Neuronal stem cell (in vitro differentiated cells): ENCODE measurements around the gene OR4K1. TPM values are rescaled to one million over a fixed set of nuclear protein-coding genes. Genes with fewer than 3 reads are reported as not detected.

Source experiments
- DNase-seq: peaks from one replicate; pipeline ENCODE4 v3.0.0-alpha.2; 2013; ENCODE audit warnings: low spot score
- H2AFZ ChIP-seq: one replicate; pipeline ENCODE4 v1.6.1; 2013; ENCODE audit warnings: mild to moderate bottlenecking, low read length, inconsistent platforms
- H2AK5ac ChIP-seq: 2 replicates; pipeline ENCODE4 v1.6.1; 2013; ENCODE audit warnings: low read depth, mild to moderate bottlenecking, inconsistent platforms, low read length, moderate library complexity, mixed read lengths
- H2BK120ac ChIP-seq: 2 replicates; pipeline ENCODE4 v1.6.1; 2013; ENCODE audit warnings: low read depth, mild to moderate bottlenecking, inconsistent platforms, low read length, moderate library complexity, mixed read lengths
- H2BK12ac ChIP-seq: one replicate; pipeline ENCODE4 v1.6.1; 2013; ENCODE audit warnings: low read length, inconsistent platforms
- H2BK15ac ChIP-seq: 2 replicates; pipeline ENCODE4 v1.6.1; 2013; ENCODE audit warnings: mild to moderate bottlenecking, low read length, inconsistent platforms, mixed read lengths
- H2BK5ac ChIP-seq: one replicate; pipeline ENCODE4 v1.6.1; 2013; ENCODE audit warnings: inconsistent platforms, mild to moderate bottlenecking, low read length, moderate library complexity
- H3K14ac ChIP-seq: one replicate; pipeline ENCODE4 v1.6.1; 2013; ENCODE audit warnings: low read length, inconsistent platforms
- H3K18ac ChIP-seq: 2 replicates; pipeline ENCODE4 v1.6.1; 2013; ENCODE audit warnings: low read length, inconsistent platforms
- H3K23ac ChIP-seq: 2 replicates; pipeline ENCODE4 v1.6.1; 2013; ENCODE audit warnings: low read depth, mild to moderate bottlenecking, mixed read lengths, low read length, inconsistent platforms; ENCODE audit not compliant: poor library complexity
- H3K27ac ChIP-seq: replicated peaks from 3 replicates; pipeline ENCODE4 v1.5.1; 2013; ENCODE audit warnings: low read length, inconsistent platforms
- H3K27me3 ChIP-seq, 3 experiments: 2 replicates each; pipeline ENCODE4 v1.6.1; 2013; ENCODE audit warnings: low read length in 3 of 3, mild to moderate bottlenecking in 2 of 3, inconsistent platforms in 1 of 3, low read depth in 1 of 3, mixed read lengths in 1 of 3, moderate library complexity in 1 of 3; ENCODE audit not compliant: control insufficient read depth in 3 of 3, insufficient read depth in 3 of 3
- H3K36me3 ChIP-seq, 2 donors: replicated peaks in 1 of 2; 2 replicates each; pipeline ENCODE4 v1.6.1; 2013; ENCODE audit warnings: low read length in 2 of 2; ENCODE audit not compliant: control insufficient read depth in 2 of 2, insufficient read depth in 2 of 2
- H3K4ac ChIP-seq: 2 replicates; pipeline ENCODE4 v1.6.1; 2013; ENCODE audit warnings: inconsistent platforms, mild to moderate bottlenecking, low read length, moderate library complexity
- H3K4me1 ChIP-seq, 2 donors: 1 replicate in 1 of 2; 2 replicates in 1 of 2; pipeline ENCODE4 v1.6.1; 2013; ENCODE audit warnings: low read length in 2 of 2, low read depth in 1 of 2; ENCODE audit not compliant: control insufficient read depth in 2 of 2, insufficient read depth in 1 of 2
- H3K4me2 ChIP-seq: one replicate; pipeline ENCODE4 v1.6.1; 2013; ENCODE audit warnings: mild to moderate bottlenecking, low read length, inconsistent platforms; ENCODE audit not compliant: insufficient read depth, poor library complexity, severe bottlenecking
- H3K4me3 ChIP-seq, 2 donors: 2 replicates each; pipeline ENCODE4 v1.5.1; 2013; ENCODE audit warnings: low read length in 2 of 2, mild to moderate bottlenecking in 2 of 2, inconsistent platforms in 1 of 2, moderate library complexity in 1 of 2
- H3K79me1 ChIP-seq: one replicate; pipeline ENCODE4 v1.6.1; 2013; ENCODE audit warnings: low read depth, mild to moderate bottlenecking, inconsistent platforms, low read length, moderate library complexity
- H3K9ac ChIP-seq: one replicate; pipeline ENCODE4 v1.6.1; 2013; ENCODE audit warnings: mild to moderate bottlenecking, low read depth, low read length, inconsistent platforms; ENCODE audit not compliant: poor library complexity
- H3K9me3 ChIP-seq, 2 donors: replicated peaks in 1 of 2; 2 replicates each; pipeline versions ENCODE3 to v1.6.1; 2013; ENCODE audit warnings: low read length in 2 of 2, mild to moderate bottlenecking in 2 of 2, inconsistent platforms in 1 of 2, low read depth in 1 of 2, mixed read lengths in 1 of 2, moderate library complexity in 1 of 2; ENCODE audit not compliant: control insufficient read depth in 2 of 2, insufficient read depth in 1 of 2
- H4K8ac ChIP-seq: one replicate; pipeline ENCODE4 v1.6.1; 2013; ENCODE audit warnings: low read depth, mild to moderate bottlenecking, inconsistent platforms, low read length, moderate library complexity
- H4K91ac ChIP-seq: one replicate; pipeline ENCODE4 v1.6.1; 2013; ENCODE audit warnings: low read length, low read depth, mild to moderate bottlenecking, inconsistent platforms; ENCODE audit not compliant: poor library complexity
- WGBS, 2 donors: extraction: QIAGEN DNeasy Blood & Tissue Kit; methylation state at CpG; one replicate each; pipeline ENCODE4 v1.1.7; 2013; ENCODE audit warnings: missing lambda C conversion rate in 2 of 2, mixed read lengths in 1 of 2; ENCODE audit not compliant: insufficient read length in 2 of 2, insufficient replicate concordance in 1 of 2; ENCODE audit errors: extremely low coverage in 2 of 2; 5-methylcytosine and 5-hydroxymethylcytosine counted together
- polyA plus RNA-seq, 2 experiments: library from polyadenylated mRNA; stranded (reverse); fragments of 200-250 nt; gene quantifications; one replicate each; pipeline ENCODE4 v1.2.3, GENCODE V29; 2013

The OR4K1 gene, protein sequence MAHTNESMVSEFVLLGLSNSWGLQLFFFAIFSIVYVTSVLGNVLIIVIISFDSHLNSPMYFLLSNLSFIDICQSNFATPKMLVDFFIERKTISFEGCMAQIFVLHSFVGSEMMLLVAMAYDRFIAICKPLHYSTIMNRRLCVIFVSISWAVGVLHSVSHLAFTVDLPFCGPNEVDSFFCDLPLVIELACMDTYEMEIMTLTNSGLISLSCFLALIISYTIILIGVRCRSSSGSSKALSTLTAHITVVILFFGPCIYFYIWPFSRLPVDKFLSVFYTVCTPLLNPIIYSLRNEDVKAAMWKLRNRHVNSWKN
- polyA plus RNA-seq (2013, experiment 1 of 2), result not detected
- not detected for polyA plus RNA-seq (2013, experiment 2 of 2)

DNA sequence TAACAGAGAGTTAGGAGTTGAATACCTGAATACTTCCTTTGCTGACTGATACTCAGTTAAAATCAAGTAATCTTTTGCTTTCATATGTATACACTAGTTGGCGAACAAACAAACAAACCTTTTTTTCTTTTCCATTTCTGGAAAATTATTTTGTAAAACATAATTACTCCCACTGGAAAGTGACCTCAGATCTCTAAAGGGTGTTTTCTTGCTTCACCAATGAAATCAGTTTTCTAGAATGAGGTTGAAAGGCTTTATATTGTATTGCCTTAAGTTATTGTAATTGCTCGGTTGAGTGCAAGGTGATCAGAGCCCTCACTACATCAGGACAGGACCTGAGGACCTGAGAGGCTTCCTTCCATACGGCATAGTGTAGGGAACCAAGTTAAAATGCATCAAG is at the start of gene OR4K1:
TSS of gene OR4K1 (plus strand) at position 301 of the 400 bp plus-strand sequence. CDS start 4,750 bp downstream, outside the sequence.
- H2BK5ac ChIP-seq, result no peak within 1 kb of the TSS
- no peak within 1 kb of the TSS for H3K27ac ChIP-seq
- H3K18ac ChIP-seq, result no peak within 1 kb of the TSS
- no peak within 1 kb of the TSS for H3K14ac ChIP-seq
- H3K27me3 ChIP-seq, result no peaks in the 10 kb centered on the region
- H4K8ac ChIP-seq, result no peak within 1 kb of the TSS
- no peak within 1 kb of the TSS for H2BK15ac ChIP-seq
- WGBS, 2 donors, result no CpG with 5 or more reads among the region's 3 CpGs
- H3K9me3 ChIP-seq, result peaks cover 0 to 11% of the 10 kb centered on the region in 2 donors
- no peak for DNase-seq
- H2BK120ac ChIP-seq, result no peak within 1 kb of the TSS
- H3K4me3 ChIP-seq, result no peak within 1 kb of the TSS
- H3K36me3 ChIP-seq, result no peaks in the 10 kb centered on the region
- no peak within 1 kb of the TSS for H3K4ac ChIP-seq
- no peak within 1 kb of the TSS for H2AK5ac ChIP-seq
- no peak within 1 kb of the TSS for H2BK12ac ChIP-seq
- no peaks in the 10 kb centered on the region for H3K79me1 ChIP-seq
- H3K9ac ChIP-seq, result no peak within 1 kb of the TSS
- no peak within 1 kb of the TSS for H3K23ac ChIP-seq
- H4K91ac ChIP-seq, result no peak within 1 kb of the TSS
- H3K4me1 ChIP-seq, result no peaks in the 10 kb centered on the region
- no peak within 1 kb of the TSS for H2AFZ ChIP-seq
- no peak within 1 kb of the TSS for H3K4me2 ChIP-seq

GRCh38 chr14:19895282-19895681 is 35.4 kb upstream of the OR4K1 start:
- no CpG with 5 or more reads among the region's 2 CpGs for WGBS, 2 donors
- H3K9me3 ChIP-seq, result peaks cover 10 to 32% of the 10 kb centered on the region in 2 donors

GRCh38 chr14:19900999-19901398 is 29.7 kb upstream of the OR4K1 start:
- H3K4ac ChIP-seq, result no peak overlapping the region
- no peak overlapping the region for H3K9ac ChIP-seq
- H4K8ac ChIP-seq, result no peak overlapping the region
- no peak overlapping the region for H2BK5ac ChIP-seq
- DNase-seq, result no peak
- no peak overlapping the region for H2BK15ac ChIP-seq
- H3K79me1 ChIP-seq, result peaks cover 2% of the 10 kb centered on the region
- no peak overlapping the region for H2AFZ ChIP-seq
- no peak overlapping the region for H4K91ac ChIP-seq
- H3K18ac ChIP-seq, result no peak overlapping the region
- no peak overlapping the region for H3K27ac ChIP-seq
- WGBS, 2 donors, result no CpG with 5 or more reads among the region's 3 CpGs
- H3K36me3 ChIP-seq, result no peaks in the 10 kb centered on the region
- no peak overlapping the region for H3K4me2 ChIP-seq
- no peak overlapping the region for H2BK120ac ChIP-seq
- peaks cover 0 to 22% of the 10 kb centered on the region in 2 donors for H3K9me3 ChIP-seq
- H3K4me3 ChIP-seq, result peak overlapping the region in 1 of 2 donors; percentile 53
- H3K23ac ChIP-seq, result no peak overlapping the region
- H3K4me1 ChIP-seq, result no peaks in the 10 kb centered on the region
- no peak overlapping the region for H2BK12ac ChIP-seq
- no peak overlapping the region for H3K14ac ChIP-seq
- H3K27me3 ChIP-seq, result no peaks in the 10 kb centered on the region
- H2AK5ac ChIP-seq, result no peak overlapping the region

More at GRCh38 chr14:19895282-19895681, 35.4 kb upstream of the OR4K1 start:
- Histone ChIP-seq H3K4ac (no peak overlapping the region), H2BK5ac (no peak overlapping the region), H3K23ac (no peak overlapping the region), H4K91ac (no peak overlapping the region), H3K4me1 (no peaks in the 10 kb centered on the region), H3K27me3 (no peaks in the 10 kb centered on the region), H2BK12ac (no peak overlapping the region), H3K4me3 (no peak overlapping the region), H2BK120ac (no peak overlapping the region), H3K27ac (no peak overlapping the region), H3K14ac (no peak overlapping the region), H3K36me3 (no peaks in the 10 kb centered on the region), H2AFZ (no peak overlapping the region), H4K8ac (no peak overlapping the region), H3K18ac (no peak overlapping the region), H3K9ac (no peak overlapping the region), H2AK5ac (no peak overlapping the region), H3K79me1 (no peaks in the 10 kb centered on the region), H2BK15ac (no peak overlapping the region), H3K4me2 (no peak overlapping the region)
- no peak for DNase-seq

DNA sequence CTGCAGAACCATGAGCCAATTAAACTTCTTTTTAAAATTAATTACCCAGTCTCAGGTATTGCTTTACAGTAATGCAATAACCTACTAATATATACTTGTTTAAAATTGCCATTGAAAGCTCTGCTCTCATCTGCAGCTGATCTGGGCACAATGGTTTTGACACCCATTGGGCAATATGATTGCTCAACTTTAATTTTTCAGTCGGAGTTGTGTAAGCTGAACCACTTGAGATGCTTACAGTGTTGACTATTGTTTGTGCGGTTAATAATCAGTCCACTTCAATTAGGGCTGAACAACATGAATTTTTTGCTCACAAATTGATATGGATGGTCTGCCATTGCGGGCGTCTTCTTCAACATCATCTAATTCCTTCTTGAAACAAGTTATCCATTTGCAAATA is 28.3 kb upstream of the OR4K1 start:
- Histone ChIP-seq H3K4me2 (no peak overlapping the region), H3K27ac (no peak overlapping the region), H3K27me3 (no peaks in the 10 kb centered on the region), H2BK120ac (no peak overlapping the region), H4K8ac (no peak overlapping the region), H3K4ac (no peak overlapping the region), H2BK5ac (no peak overlapping the region), H4K91ac (no peak overlapping the region), H3K4me3 (no peak overlapping the region), H2BK12ac (no peak overlapping the region), H2BK15ac (no peak overlapping the region), H3K36me3 (no peaks in the 10 kb centered on the region), H3K23ac (no peak overlapping the region), H3K9me3 (peaks cover 0 to 25% of the 10 kb centered on the region in 2 donors), H3K9ac (no peak overlapping the region), H3K4me1 (no peaks in the 10 kb centered on the region), H3K79me1 (peaks cover 2% of the 10 kb centered on the region), H2AFZ (no peak overlapping the region), H3K14ac (no peak overlapping the region), H2AK5ac (no peak overlapping the region), H3K18ac (no peak overlapping the region)
- WGBS, 2 donors, result no CpG with 5 or more reads among the region's 4 CpGs
- no peak for DNase-seq
